Activated naive CD4-positive, alpha-beta T cell treated with anti-CD3 and anti-CD28 coated beads, Interleukin-2, amount 50 U/mL, for 24 hours (primary cell): ENCODE measurements around the gene ANKRD18B.
"Not testable (repeated sequence)": the region's sequence is repeated elsewhere in the genome, so short reads cannot be mapped to it uniquely, and the experiment has no call there.

ENCODE experiments used
- H3K27ac Mint-ChIP-seq: one replicate; pipeline ENCODE4 v1.8.0; 2021; ENCODE audit warnings: mild to moderate bottlenecking, mixed read lengths
- H3K27me3 Mint-ChIP-seq: one replicate; pipeline ENCODE4 v1.8.0; 2021; ENCODE audit warnings: mixed read lengths
- H3K36me3 Mint-ChIP-seq: one replicate; pipeline ENCODE4 v1.8.0; 2021; ENCODE audit warnings: mixed read lengths
- H3K4me1 Mint-ChIP-seq: one replicate; pipeline ENCODE4 v1.8.0; 2021; ENCODE audit warnings: mixed read lengths
- H3K4me3 Mint-ChIP-seq: one replicate; pipeline ENCODE4 v1.8.0; 2021; ENCODE audit warnings: mild to moderate bottlenecking, mixed read lengths
- H3K9me3 Mint-ChIP-seq: one replicate; pipeline ENCODE4 v1.8.0; 2021; ENCODE audit warnings: mixed read lengths

ANKRD18B gene

GRCh38 chr9:33523397-33524305 is at the start of gene ANKRD18B:
ANKRD18B (plus strand) TSS chr9:33524251; CDS start chr9:33524490, 239 bp downstream.
- peak within 1 kb of the TSS; percentile 83 for H3K4me3 Mint-ChIP-seq
- H3K4me1 Mint-ChIP-seq, H3K36me3 Mint-ChIP-seq, H3K27ac Mint-ChIP-seq, H3K9me3 Mint-ChIP-seq: not testable (repeated sequence)
- H3K27me3 Mint-ChIP-seq = peaks cover 34% of the 10 kb centered on the region

DNA sequence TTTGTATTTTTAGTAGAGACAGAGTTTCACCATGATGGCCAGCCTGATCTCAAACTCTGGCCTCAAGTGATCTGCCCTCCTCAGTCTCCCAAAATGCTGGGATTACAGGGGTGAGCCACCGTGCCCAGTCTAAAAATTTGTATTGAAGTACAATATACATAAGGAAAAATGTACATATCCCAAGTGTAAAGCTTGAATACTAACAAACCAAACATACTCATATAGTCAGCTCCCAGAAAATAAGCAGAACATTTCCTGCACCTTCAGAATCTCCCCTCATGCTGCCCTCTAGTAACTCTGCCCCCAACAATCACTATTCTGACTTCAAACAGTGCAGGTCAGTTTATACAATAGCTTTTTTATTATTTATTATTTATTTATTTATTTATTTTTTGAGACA is 48.7 kb upstream of the ANKRD18B start:
- Mint-ChIP-seq H3K27me3 (no peaks in the 10 kb centered on the region), H3K4me1 (peaks cover 27% of the 10 kb centered on the region), H3K4me3 (peak overlapping the region; percentile 23), H3K9me3 (no peaks in the 10 kb centered on the region), H3K36me3 (peaks cover 8% of the 10 kb centered on the region), H3K27ac (no peak overlapping the region)

DNA sequence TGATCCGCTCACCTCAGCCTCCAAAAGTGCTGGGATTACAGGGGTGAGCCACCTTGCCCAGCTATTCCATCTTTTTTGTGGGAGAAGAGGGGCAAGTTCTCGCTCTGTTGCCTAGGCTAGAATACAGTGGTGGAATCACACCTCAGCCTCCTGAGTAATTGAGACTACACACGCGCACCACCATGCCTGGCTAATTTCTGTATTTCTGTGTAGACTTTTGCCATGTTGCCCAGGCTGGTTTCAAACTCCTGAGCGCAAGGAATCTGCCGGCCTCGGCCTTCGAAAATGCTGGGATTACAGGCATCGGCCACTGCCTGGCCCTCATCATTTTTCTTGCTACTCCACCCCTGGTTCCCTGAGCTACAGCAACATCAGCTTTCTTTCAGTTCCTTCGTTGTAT is 47.5 kb upstream of the ANKRD18B start:
- peaks cover 5% of the 10 kb centered on the region for H3K36me3 Mint-ChIP-seq
- H3K27ac Mint-ChIP-seq = no peak overlapping the region
- H3K4me1 Mint-ChIP-seq = peaks cover 22% of the 10 kb centered on the region
- no peak overlapping the region for H3K4me3 Mint-ChIP-seq
- no peaks in the 10 kb centered on the region for H3K27me3 Mint-ChIP-seq
- H3K9me3 Mint-ChIP-seq = no peaks in the 10 kb centered on the region

DNA sequence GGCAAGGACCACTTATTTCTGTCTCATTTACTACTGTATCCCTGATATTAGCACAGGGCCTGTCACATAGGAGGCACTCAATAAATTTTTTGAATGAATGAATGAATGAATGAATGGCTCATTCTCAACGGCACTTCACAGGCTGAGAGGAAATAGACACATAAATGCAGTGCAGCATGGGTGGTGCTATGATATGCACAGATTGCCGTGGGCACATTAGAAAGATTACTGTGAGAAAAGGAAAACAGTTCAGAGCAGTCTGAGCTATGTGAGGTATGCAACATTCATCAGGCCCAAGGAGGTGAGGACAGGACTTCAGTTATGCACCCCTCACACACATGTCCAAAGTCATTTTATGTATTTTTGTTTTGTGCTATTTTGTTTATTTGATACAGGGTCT is 43.9 kb upstream of the ANKRD18B start:
- no peaks in the 10 kb centered on the region for H3K4me1 Mint-ChIP-seq

DNA sequence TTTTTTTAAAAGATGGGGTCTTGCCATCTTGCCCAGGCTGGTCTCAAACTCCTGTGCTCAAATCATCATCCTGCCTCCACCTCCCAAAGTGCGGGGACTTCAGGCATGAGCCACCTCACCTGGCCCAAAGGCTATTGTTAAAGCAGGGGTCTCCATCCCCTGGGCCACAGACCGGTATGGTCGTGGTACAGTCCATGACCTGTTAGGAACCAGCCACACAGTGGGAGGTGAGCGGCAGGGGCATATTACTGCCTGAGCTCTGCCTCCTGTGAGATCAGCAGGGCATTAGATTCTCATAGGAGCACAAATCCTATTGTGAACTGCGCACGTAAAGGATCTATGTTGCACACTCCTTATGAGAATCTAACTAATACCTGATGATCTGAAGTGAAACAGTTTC is 43.1 kb upstream of the ANKRD18B start:
- Mint-ChIP-seq H3K4me1 (no peaks in the 10 kb centered on the region), H3K27ac (no peak overlapping the region), H3K27me3 (no peaks in the 10 kb centered on the region), H3K36me3 (no peaks in the 10 kb centered on the region), H3K9me3 (no peaks in the 10 kb centered on the region), H3K4me3 (no peak overlapping the region)

More for the DNA sequence above, 43.9 kb upstream of the ANKRD18B start:
- H3K27ac Mint-ChIP-seq = no peak overlapping the region
- no peaks in the 10 kb centered on the region for H3K27me3 Mint-ChIP-seq
- no peak overlapping the region for H3K4me3 Mint-ChIP-seq
- H3K36me3 Mint-ChIP-seq = no peaks in the 10 kb centered on the region
- no peaks in the 10 kb centered on the region for H3K9me3 Mint-ChIP-seq

GRCh38 chr9:33485312-33485711 is 38.7 kb upstream of the ANKRD18B start:
- not testable (repeated sequence) for H3K36me3 Mint-ChIP-seq, H3K27ac Mint-ChIP-seq, H3K27me3 Mint-ChIP-seq, H3K4me1 Mint-ChIP-seq, H3K9me3 Mint-ChIP-seq, H3K4me3 Mint-ChIP-seq

DNA sequence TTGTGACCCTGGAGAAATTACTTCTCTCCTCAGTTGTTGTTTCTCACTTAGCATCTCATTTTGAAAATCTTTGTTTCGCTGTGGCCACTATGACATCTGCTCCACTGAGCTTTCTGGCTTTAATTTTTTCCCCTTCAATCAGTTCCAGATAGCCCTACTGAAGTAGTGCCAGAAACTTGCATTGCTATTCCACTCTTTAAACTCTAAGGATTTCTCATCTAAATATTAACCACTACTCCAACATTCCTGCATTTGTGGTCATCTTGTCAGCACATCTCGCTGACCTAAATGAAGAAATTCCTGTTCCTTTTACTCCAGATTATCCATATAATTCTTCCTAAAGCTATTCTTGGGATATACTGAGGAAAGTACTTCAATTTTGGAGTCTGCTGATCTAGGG is 35.0 kb upstream of the ANKRD18B start:
- no peaks in the 10 kb centered on the region for H3K36me3 Mint-ChIP-seq
- H3K4me3 Mint-ChIP-seq = no peak overlapping the region
- no peaks in the 10 kb centered on the region for H3K9me3 Mint-ChIP-seq
- no peaks in the 10 kb centered on the region for H3K27me3 Mint-ChIP-seq
- H3K27ac Mint-ChIP-seq = no peak overlapping the region
- no peaks in the 10 kb centered on the region for H3K4me1 Mint-ChIP-seq

DNA sequence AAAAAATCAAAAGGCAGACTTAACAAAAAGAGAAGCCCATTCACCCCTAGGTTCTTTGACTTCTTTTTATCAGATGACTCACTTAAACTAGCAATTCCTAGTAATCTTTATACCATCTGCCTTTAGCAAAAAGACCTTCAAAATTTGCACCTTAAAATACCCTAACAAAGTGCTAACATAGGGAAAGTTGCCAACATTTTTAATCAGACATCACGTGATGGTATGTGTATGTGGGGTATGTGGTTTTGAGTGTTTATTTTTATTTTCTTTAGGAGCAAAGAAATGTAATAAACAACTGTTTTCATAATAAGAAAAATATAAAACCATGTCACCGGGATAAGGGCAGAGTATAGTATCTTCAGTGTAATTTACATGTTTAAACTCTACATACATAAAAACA is 30.2 kb upstream of the ANKRD18B start:
- H3K4me1 Mint-ChIP-seq, H3K27me3 Mint-ChIP-seq, H3K36me3 Mint-ChIP-seq, H3K27ac Mint-ChIP-seq, H3K4me3 Mint-ChIP-seq, H3K9me3 Mint-ChIP-seq: not testable (repeated sequence)

DNA sequence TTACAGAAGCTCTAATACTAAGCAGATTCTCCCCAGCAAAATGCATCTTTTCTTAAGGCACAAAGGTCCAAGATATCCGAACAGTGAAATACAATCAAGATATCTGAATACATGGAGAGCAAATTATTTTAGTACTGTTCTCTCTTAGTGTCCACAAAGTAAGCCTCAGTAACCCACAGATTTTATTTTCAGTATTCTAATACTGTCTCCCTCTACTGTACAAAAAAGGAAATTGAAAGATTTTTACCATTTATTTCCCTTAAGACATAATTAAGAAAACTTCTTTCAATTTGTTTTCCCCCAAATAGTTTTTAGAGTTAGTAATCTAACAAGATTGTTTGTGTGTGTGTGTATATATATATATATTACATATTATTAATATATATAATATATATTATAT is 25.7 kb upstream of the ANKRD18B start:
- no peaks in the 10 kb centered on the region for H3K36me3 Mint-ChIP-seq
- no peaks in the 10 kb centered on the region for H3K27me3 Mint-ChIP-seq
- no peak overlapping the region for H3K27ac Mint-ChIP-seq
- no peaks in the 10 kb centered on the region for H3K9me3 Mint-ChIP-seq
- H3K4me3 Mint-ChIP-seq = no peak overlapping the region
- no peaks in the 10 kb centered on the region for H3K4me1 Mint-ChIP-seq

- Mint-ChIP-seq H3K27me3 (no peaks in the 10 kb centered on the region), H3K9me3 (no peaks in the 10 kb centered on the region), H3K36me3 (no peaks in the 10 kb centered on the region), H3K4me3 (no peak overlapping the region), H3K4me1 (peaks cover 25% of the 10 kb centered on the region), H3K27ac (peak overlapping the region; percentile 43)
These were observed 17.3 kb upstream of the ANKRD18B start for GRCh38 chr9:33506626-33507370.

- Mint-ChIP-seq H3K9me3 (no peaks in the 10 kb centered on the region), H3K27me3 (no peaks in the 10 kb centered on the region), H3K27ac (peak overlapping the region; percentile 91), H3K4me3 (peak overlapping the region; percentile 96), H3K36me3 (no peaks in the 10 kb centered on the region), H3K4me1 (peaks cover 25% of the 10 kb centered on the region)
These were observed 13.5 kb upstream of the ANKRD18B start for GRCh38 chr9:33510262-33511183.

DNA sequence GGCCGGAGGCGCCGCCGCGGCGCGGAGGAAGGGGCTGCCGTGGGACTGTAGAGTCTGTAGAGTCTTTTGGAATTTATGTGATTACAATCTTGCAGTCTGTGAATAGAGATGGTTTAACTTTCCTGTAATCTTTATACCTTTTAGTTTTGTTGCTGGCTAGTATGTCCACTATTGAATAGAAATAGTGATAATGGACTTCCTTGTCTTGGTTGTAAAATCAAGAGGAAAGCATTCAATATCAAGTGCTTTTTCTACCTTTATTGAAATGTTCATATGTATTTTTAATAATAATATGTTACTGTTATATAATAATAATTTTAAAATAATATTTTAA is 12.9 kb upstream of the ANKRD18B start:
- not testable (repeated sequence) for H3K27ac Mint-ChIP-seq, H3K36me3 Mint-ChIP-seq, H3K27me3 Mint-ChIP-seq, H3K9me3 Mint-ChIP-seq
- Mint-ChIP-seq H3K4me3 (peak overlapping the region; percentile 96), H3K4me1 (peaks cover 22% of the 10 kb centered on the region)

GRCh38 chr9:33512535-33512934 is 11.5 kb upstream of the ANKRD18B start:
- not testable (repeated sequence) for H3K36me3 Mint-ChIP-seq, H3K27me3 Mint-ChIP-seq, H3K27ac Mint-ChIP-seq, H3K9me3 Mint-ChIP-seq, H3K4me3 Mint-ChIP-seq, H3K4me1 Mint-ChIP-seq

- not testable (repeated sequence) for H3K27ac Mint-ChIP-seq, H3K9me3 Mint-ChIP-seq, H3K4me3 Mint-ChIP-seq, H3K4me1 Mint-ChIP-seq, H3K36me3 Mint-ChIP-seq, H3K27me3 Mint-ChIP-seq
These were observed 8.6 kb upstream of the ANKRD18B start for GRCh38 chr9:33515342-33515995.

- not testable (repeated sequence) for H3K27me3 Mint-ChIP-seq, H3K27ac Mint-ChIP-seq, H3K9me3 Mint-ChIP-seq, H3K4me3 Mint-ChIP-seq, H3K4me1 Mint-ChIP-seq, H3K36me3 Mint-ChIP-seq
These were observed 7.7 kb upstream of the ANKRD18B start for GRCh38 chr9:33516397-33516796.
